Stomach (tissue), 9 donors: ENCODE measurements around the gene FOXN4. TPM values are rescaled to one million over a fixed set of nuclear protein-coding genes. Genes with fewer than 3 reads are reported as not detected.

ENCODE experiments used
- DNase-seq, 2 donors: peaks; one replicate each; pipeline versions ENCODE4 v3.0.0 to v3.0.0-alpha.2; 2013 to 2019
- H3K27ac ChIP-seq, 5 donors: fragments of 200-600 bp in 4 of 5; sonication (generic) in 4 of 5; one replicate each; pipeline ENCODE4 v1.5.1; 2013 to 2019; ENCODE audit warnings: mild to moderate bottlenecking in 1 of 5, moderate library complexity in 1 of 5
- H3K27me3 ChIP-seq, 3 donors: fragments of 200-600 bp; sonication (generic); one replicate each; pipeline ENCODE4 v1.5.1; 2017 to 2019; ENCODE audit warnings: mixed run types in 1 of 3
- H3K36me3 ChIP-seq, 4 donors: fragments of 200-600 bp; sonication (generic); 1 replicate in 3 of 4; 2 replicates in 1 of 4; pipeline ENCODE4 v1.5.1; 2016 to 2019
- H3K4me1 ChIP-seq, 4 donors: fragments of 200-600 bp; sonication (generic); one replicate each; pipeline ENCODE4 v1.5.1; 2016 to 2019
- H3K4me3 ChIP-seq, 4 donors: fragments of 200-600 bp; sonication (generic) in 3 of 4; one replicate each; pipeline ENCODE4 v1.5.1; 2016 to 2019; ENCODE audit warnings: mild to moderate bottlenecking in 1 of 4
- H3K9me3 ChIP-seq, 4 donors: fragments of 200-600 bp; sonication (generic); one replicate each; pipeline ENCODE4 v1.5.1; 2016 to 2019
- EP300 ChIP-seq: sonication (generic); formaldehyde crosslinking; IDR thresholded peaks from one replicate; pipeline ENCODE4 v1.6.1; 2017; ENCODE audit warnings: antibody characterized with exemption
- POLR2A ChIP-seq, 4 donors: fragments of 450-650 bp; IDR thresholded peaks; one replicate each; pipeline ENCODE4 v1.6.1; 2016; ENCODE audit warnings: antibody characterized with exemption in 4 of 4, control low read depth in 2 of 4, mild to moderate bottlenecking in 1 of 4, moderate library complexity in 1 of 4
- POLR2AphosphoS5 ChIP-seq, 3 donors: sonication (generic); formaldehyde crosslinking; IDR thresholded peaks; one replicate each; pipeline ENCODE4 v1.6.1; 2016; ENCODE audit warnings: antibody characterized with exemption in 3 of 3
- WGBS, 5 donors: extraction: QIAGEN DNeasy Blood & Tissue Kit in 3 of 5; methylation state at CpG; one replicate each; pipeline versions ENCODE4 v1.1.5 to v1.1.7; 2013 to 2018; 5-methylcytosine and 5-hydroxymethylcytosine counted together
- intact Hi-C: fragments of 100-400 bp; cut with DNase I; formaldehyde crosslinking; loops from one replicate; pipeline ENCODE4 v1.15.1; 2023; ENCODE audit warnings: low total_unique reads
- polyA plus RNA-seq, 3 donors: library from polyadenylated mRNA; stranded (reverse); fragments of 200-250 nt; gene quantifications; one replicate each; pipeline ENCODE4 v1.2.3, GENCODE V29; 2013
- total RNA-seq, 5 donors: library from RNA; depleted of rRNA; stranded (reverse); fragments of >200 nt; gene quantifications; one replicate each; pipeline versions ENCODE4 v1.1.0 to v1.2.3, GENCODE V29; 2014 to 2016
- TF ChIP-seq, protein P1 (sequence below), 7 experiments: fragments of 450-650 bp in 4 of 7; fragments of 200-600 bp in 3 of 7; sonication (generic) in 3 of 7; IDR thresholded peaks; one replicate each; pipeline ENCODE4 v1.5.1; 2016 to 2019; ENCODE audit warnings: antibody characterized with exemption in 7 of 7, control low read depth in 2 of 7, mild to moderate bottlenecking in 1 of 7
- donor health status: healthy with polysubstance abuse.
- donor health status: Bipolar disorder and iron deficiency.
- donor health status: healthy.

FOXN4 gene
- total and polyA plus RNA-seq, 8 donors = not detected

GRCh38 chr12:109343677-109344076 is 34.6 kb upstream of the FOXN4 start:
- H3K36me3 ChIP-seq = no peaks in the 10 kb centered on the region
- no peak for DNase-seq
- no peaks in the 10 kb centered on the region for H3K4me1 ChIP-seq
- no peak overlapping the region for H3K4me3 ChIP-seq
- 41 to 72% (median 65%) methylated on average over 2 of the region's 2 CpGs for WGBS, 5 donors
- no peak overlapping the region for H3K27ac ChIP-seq
- no peak for TF ChIP-seq POLR2AphosphoS5 (IDR thresholded peaks at IDR 0.05)
- TF ChIP-seq EP300 = no peak
- H3K9me3 ChIP-seq = no peaks in the 10 kb centered on the region
- H3K27me3 ChIP-seq = peaks cover 0 to 7% (median 0%) of the 10 kb centered on the region in 3 donors
- intact Hi-C loops = no loop called here

GRCh38 chr12:109336593-109336992 is 27.5 kb upstream of the FOXN4 start:
- no peaks in the 10 kb centered on the region for H3K36me3 ChIP-seq
- H3K9me3 ChIP-seq = no peaks in the 10 kb centered on the region
- H3K27me3 ChIP-seq = peaks cover 0 to 24% (median 0%) of the 10 kb centered on the region in 3 donors
- TF ChIP-seq EP300 (no peak), POLR2A (IDR thresholded peaks at IDR 0.05) (no peak), POLR2AphosphoS5 (IDR thresholded peaks at IDR 0.05) (no peak)
- TF ChIP-seq, protein P1, sequence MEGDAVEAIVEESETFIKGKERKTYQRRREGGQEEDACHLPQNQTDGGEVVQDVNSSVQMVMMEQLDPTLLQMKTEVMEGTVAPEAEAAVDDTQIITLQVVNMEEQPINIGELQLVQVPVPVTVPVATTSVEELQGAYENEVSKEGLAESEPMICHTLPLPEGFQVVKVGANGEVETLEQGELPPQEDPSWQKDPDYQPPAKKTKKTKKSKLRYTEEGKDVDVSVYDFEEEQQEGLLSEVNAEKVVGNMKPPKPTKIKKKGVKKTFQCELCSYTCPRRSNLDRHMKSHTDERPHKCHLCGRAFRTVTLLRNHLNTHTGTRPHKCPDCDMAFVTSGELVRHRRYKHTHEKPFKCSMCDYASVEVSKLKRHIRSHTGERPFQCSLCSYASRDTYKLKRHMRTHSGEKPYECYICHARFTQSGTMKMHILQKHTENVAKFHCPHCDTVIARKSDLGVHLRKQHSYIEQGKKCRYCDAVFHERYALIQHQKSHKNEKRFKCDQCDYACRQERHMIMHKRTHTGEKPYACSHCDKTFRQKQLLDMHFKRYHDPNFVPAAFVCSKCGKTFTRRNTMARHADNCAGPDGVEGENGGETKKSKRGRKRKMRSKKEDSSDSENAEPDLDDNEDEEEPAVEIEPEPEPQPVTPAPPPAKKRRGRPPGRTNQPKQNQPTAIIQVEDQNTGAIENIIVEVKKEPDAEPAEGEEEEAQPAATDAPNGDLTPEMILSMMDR (IDR thresholded peaks at IDR 0.05) = no peak
- no peak for DNase-seq
- intact Hi-C loops = no loop called here
- H3K4me3 ChIP-seq = no peak overlapping the region
- WGBS, 5 donors = 79 to 100% (median 88%) methylated on average over 1 of the region's 1 CpG
- peaks cover 0 to 2% (median 0%) of the 10 kb centered on the region in 4 donors for H3K4me1 ChIP-seq
- no peak overlapping the region for H3K27ac ChIP-seq

- Histone ChIP-seq H3K27ac (no peak overlapping the region), H3K9me3 (no peaks in the 10 kb centered on the region), H3K4me3 (no peak overlapping the region), H3K4me1 (peaks cover 0 to 7% (median 0%) of the 10 kb centered on the region in 4 donors), H3K27me3 (peaks cover 0 to 19% (median 0%) of the 10 kb centered on the region in 3 donors), H3K36me3 (no peaks in the 10 kb centered on the region)
- DNase-seq = no peak
- TF ChIP-seq, protein P1 (IDR thresholded peaks at IDR 0.05) = no peak
- TF ChIP-seq EP300 (no peak), POLR2A (IDR thresholded peaks at IDR 0.05) (no peak), POLR2AphosphoS5 (IDR thresholded peaks at IDR 0.05) (no peak)
- WGBS, 5 donors = 94 to 99% (median 95%) methylated on average over 2 of the region's 2 CpGs
- intact Hi-C loops = no loop called here
Observed at GRCh38 chr12:109334887-109335286, 25.8 kb upstream of the FOXN4 start.

GRCh38 chr12:109331301-109331952 is 22.3 kb upstream of the FOXN4 start:
- WGBS, 5 donors = 47 to 65% (median 50%) methylated on average over 7 of the region's 7 CpGs
- H3K9me3 ChIP-seq = no peaks in the 10 kb centered on the region
- DNase-seq = peak in 1 of 2 donors; percentile 31
- no peak for TF ChIP-seq POLR2AphosphoS5 (IDR thresholded peaks at IDR 0.05)
- TF ChIP-seq, protein P1 (IDR thresholded peaks at IDR 0.05) = no peak
- TF ChIP-seq POLR2A (IDR thresholded peaks at IDR 0.05) = no peak
- no peak for TF ChIP-seq EP300
- peaks cover 0 to 7% (median 0%) of the 10 kb centered on the region in 4 donors for H3K4me1 ChIP-seq
- H3K27me3 ChIP-seq = peaks cover 0 to 17% (median 0%) of the 10 kb centered on the region in 3 donors
- H3K4me3 ChIP-seq = no peak overlapping the region
- H3K27ac ChIP-seq = no peak overlapping the region
- intact Hi-C loops = no loop called here
- no peaks in the 10 kb centered on the region for H3K36me3 ChIP-seq
